Umbilical cord (tissue), 2 donors: ENCODE data around the gene GREM2. TPM values are rescaled to one million over a fixed set of nuclear protein-coding genes. Genes with fewer than 3 reads are reported as not detected.

Experiments
- DNase-seq: peaks from one replicate; pipeline ENCODE4 v3.0.0-alpha.2; 2015; ENCODE audit warnings: low spot score
- total RNA-seq: library from RNA; depleted of rRNA; stranded (reverse); fragments of >200 nt; gene quantifications from one replicate; pipeline ENCODE4 v1.2.3, GENCODE V29; 2014; ENCODE audit warnings: low replicate concordance; ENCODE audit not compliant: insufficient read depth

The GREM2 gene
- total RNA-seq, 1 donor from 2014 or later = 4.8 TPM

GRCh38 chr1:240562111-240562590, 49.8 kb downstream of the GREM2 start:
- no peak for DNase-seq

GRCh38 chr1:240559781-240560180, 52.2 kb downstream of the GREM2 start:
- DNase-seq = no peak

- DNase-seq = no peak
Measured at GRCh38 chr1:240555524-240555923, 56.4 kb downstream of the GREM2 start.

- DNase-seq = no peak
Measured at GRCh38 chr1:240553351-240553750, 58.6 kb downstream of the GREM2 start.

GRCh38 chr1:240539769-240540414, 72.1 kb downstream of the GREM2 start:
- DNase-seq = no peak

GRCh38 chr1:240538776-240539430, 73.1 kb downstream of the GREM2 start:
- no peak for DNase-seq

GRCh38 chr1:240533154-240533780, 78.7 kb downstream of the GREM2 start:
- DNase-seq = no peak

GRCh38 chr1:240528591-240528990, 83.4 kb downstream of the GREM2 start:
- DNase-seq = peak; percentile 67

GRCh38 chr1:240527086-240527485, 84.9 kb downstream of the GREM2 start:
- DNase-seq = no peak

- peak; percentile 75 for DNase-seq
Measured at GRCh38 chr1:240526312-240526711, 85.6 kb downstream of the GREM2 start.

GRCh38 chr1:240524356-240525069, 87.4 kb downstream of the GREM2 start:
- DNase-seq = no peak

- no peak for DNase-seq
Measured at GRCh38 chr1:240522122-240522822, 89.7 kb downstream of the GREM2 start.

- no peak for DNase-seq
Measured at GRCh38 chr1:240517891-240518290, 94.1 kb downstream of the GREM2 start.

- DNase-seq = no peak
Measured at GRCh38 chr1:240516069-240516468, 95.9 kb downstream of the GREM2 start.

- DNase-seq = no peak
Measured at GRCh38 chr1:240515505-240515904, 96.5 kb downstream of the GREM2 start.

- no peak for DNase-seq
Measured at GRCh38 chr1:240511789-240512188, 100.2 kb downstream of the GREM2 start.

GRCh38 chr1:240508950-240509349, 103.0 kb downstream of the GREM2 start:
- DNase-seq = no peak

GRCh38 chr1:240508201-240508600, 103.8 kb downstream of the GREM2 start:
- DNase-seq = no peak

GRCh38 chr1:240506176-240506575, 105.8 kb downstream of the GREM2 start:
- no peak for DNase-seq

- DNase-seq = no peak
Measured at GRCh38 chr1:240503558-240503957, 108.4 kb downstream of the GREM2 start.

- no peak for DNase-seq
Measured at GRCh38 chr1:240503036-240503435, 108.9 kb downstream of the GREM2 start.

GRCh38 chr1:240501115-240501514, 110.8 kb downstream of the GREM2 start:
- DNase-seq = no peak
